ENCODE results near the gene ARFGAP1.

The ARFGAP1 gene

DNA sequence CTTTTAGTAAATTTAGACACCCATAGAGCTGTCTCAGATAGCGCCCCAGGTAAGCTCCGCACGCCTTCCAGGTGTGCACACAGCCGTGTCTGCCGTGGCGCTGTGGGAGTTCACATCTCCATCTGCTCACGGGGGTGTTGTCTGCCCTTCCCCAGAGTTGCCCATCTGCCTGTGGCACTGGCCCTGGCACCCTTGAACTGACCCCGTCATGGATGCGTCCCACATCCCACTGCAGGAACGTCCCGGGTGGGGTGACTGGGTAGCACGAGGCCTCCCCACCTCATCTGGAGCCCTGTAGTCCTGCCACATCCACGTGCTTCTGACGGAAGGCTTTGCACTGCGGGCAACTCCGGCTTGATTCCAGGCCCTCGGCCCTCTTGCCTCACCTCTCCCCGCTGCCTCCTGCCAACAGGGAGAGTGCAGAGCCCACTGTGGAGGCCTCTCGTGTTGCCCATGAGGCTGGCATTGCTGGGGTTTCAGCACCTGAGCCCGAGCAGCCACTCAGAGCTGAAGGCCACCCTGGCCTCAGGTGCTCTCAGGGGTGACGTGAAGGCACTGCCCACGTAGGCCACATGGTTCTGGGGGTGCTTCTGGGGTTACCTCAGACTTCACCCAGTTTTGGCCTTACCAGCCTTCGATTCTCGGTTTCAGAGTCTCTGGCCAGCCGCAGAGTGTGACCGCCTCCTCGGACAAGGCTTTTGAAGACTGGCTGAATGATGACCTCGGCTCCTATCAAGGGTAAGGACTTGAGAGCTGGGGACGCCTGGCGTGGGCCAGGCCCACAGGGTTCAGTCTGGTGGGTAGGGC, 5.1 kb downstream of the ARFGAP1 start:
- no peak for DNase-seq

DNA sequence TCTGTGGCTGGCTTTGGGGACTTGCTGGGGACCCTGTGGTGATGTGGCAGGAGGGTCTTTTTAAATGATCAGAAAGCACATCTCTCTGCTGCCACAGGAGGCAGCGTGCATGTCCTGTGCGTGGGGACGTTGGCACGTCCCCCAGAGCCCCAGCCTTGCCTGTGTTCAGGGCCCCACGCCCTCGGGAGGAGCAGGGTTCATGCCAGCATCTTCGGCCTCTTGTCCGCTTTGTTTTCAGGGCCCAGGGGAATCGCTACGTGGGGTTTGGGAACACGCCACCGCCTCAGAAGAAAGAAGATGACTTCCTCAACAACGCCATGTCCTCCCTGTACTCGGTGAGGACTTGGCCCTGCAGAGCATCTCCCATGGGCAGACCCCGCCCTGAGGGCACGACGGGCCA, 6.0 kb downstream of the ARFGAP1 start:
- DNase-seq, result no peak

DNA sequence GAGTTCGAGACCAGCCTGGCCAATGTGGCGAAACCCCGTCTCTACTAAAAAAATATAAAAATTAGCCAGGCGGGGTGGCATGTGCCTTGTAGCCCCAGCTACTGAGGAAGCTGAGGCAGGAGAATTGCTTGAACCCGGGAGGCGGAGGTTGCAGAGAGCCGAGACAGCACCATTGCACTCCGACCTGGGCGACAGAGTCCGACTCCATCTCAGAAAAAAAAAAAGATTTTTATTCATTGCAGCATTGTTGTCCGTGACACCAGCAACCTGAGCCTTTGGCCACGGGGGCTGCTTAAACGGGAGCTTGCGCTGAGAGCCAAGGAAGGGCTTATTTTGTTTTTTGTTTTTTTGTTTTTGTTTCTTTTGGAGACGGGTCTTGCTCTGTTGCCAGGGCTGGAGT, 7.3 kb downstream of the ARFGAP1 start:
- DNase-seq, result no peak

DNA sequence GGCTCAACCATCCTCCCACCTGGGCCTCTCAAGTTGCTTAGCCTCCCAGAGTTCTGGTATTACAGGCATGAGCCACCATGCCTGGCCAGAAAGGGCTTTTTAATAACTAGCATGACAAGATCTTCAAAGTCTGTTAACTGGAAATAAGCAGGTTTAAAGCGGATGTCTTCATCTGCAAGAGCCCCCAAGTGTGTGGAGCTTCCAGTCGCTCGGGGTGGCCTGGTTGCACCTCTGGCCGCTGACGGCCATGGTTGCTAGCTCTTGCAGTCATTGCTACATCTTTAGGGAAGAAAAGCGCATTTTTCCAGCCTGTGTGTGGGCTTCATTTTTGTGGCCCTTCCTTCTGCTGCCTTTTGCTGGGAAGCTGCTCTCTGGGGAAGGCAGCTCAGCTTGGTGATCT, 7.8 kb downstream of the ARFGAP1 start:
- DNase-seq, result no peak

DNA sequence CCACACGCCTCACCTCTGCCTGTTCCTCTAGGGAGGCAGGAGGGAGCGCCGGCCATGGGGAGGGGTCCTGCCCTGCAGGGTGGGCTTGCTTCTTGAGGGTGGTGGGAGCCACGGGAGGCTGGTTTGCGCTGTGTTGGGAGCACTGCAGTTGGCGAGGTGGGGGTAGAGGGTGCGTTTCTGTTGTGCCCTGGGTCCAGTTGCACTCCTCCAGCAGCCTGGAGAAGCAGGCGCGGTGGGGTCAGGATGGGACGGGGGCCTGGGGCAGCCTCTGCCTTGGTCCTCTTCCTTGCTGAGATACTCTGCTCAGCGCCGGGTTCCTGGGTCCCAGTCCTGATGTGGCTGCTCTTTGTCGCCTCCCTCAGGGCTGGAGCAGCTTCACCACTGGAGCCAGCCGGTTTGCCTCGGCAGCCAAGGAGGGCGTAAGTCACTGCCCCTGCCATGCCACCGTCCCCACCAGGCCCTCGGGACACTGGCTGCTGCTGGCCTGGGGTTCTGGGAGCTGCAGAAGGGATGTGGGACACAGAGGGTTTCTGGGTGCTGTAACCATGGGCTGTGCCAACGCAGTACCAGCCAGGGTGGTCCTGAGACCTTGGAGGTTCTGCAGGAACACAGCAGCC, 8.4 kb downstream of the ARFGAP1 start:
- no peak for DNase-seq

DNA sequence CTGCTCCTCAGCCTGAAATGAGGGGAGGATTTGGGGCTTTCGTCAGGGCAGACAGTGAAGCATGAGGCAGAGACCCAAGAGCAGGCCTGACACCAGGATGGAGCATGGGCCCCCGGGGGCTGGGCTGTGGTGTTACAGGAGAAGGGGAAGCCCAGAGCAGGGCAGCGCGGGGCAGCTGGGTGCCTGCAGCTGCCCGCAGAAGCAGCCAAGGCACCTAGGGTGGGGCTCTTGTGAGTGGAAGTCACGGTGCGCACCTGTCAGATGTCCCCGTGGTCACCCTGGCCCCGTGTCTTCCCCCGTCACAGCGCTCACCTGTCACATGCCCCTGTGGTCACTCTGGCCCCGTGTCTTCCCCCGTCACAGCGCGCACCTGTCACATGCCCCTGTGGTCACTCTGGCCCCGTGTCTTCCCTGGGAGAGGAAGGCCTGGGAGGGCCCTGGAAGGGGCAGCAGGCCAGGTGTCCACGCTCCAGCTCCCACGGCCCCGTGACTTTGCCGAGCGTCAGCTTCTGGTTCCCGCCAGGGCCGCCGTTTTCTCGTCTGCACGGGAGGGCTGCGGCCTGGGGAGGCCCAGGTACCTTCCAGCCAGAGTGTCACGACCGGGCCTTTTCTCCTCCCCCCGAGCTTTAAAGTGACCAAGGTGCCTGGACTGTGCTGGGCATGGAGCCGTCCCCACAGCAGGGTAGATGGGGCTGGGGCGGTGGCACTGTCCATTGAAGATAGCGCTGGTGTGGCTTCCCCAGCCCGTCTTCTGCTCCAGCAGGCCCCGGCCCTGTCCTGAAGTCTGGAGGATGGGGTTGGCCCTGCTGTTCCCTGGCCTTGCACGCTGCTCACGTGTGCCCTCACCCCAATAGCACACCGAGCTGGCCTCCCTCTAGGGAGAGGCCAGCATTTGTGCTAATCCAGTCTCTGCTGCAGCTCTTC, 9.4 kb downstream of the ARFGAP1 start:
- no peak for DNase-seq

DNA sequence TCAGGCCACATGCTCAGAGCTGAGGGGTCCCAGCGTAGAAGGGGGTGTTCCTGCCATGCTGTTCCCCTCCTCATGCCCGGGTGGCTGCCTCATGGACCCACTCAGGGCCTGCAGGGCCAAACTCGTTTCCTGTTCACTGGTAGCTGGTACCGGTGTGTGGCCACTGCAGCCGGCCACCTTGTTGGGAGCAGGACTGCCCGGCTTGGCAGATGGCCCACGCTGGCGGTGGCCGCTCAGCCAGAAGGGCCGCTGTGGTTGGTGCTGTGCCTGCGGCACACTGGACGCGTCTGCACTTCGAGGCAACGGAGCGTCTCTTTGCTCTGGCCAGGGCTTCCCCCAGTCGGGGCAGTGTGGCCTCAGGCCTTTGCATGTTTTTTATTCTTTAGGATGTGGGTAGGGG, 10.3 kb downstream of the ARFGAP1 start:
- no peak for DNase-seq

DNA sequence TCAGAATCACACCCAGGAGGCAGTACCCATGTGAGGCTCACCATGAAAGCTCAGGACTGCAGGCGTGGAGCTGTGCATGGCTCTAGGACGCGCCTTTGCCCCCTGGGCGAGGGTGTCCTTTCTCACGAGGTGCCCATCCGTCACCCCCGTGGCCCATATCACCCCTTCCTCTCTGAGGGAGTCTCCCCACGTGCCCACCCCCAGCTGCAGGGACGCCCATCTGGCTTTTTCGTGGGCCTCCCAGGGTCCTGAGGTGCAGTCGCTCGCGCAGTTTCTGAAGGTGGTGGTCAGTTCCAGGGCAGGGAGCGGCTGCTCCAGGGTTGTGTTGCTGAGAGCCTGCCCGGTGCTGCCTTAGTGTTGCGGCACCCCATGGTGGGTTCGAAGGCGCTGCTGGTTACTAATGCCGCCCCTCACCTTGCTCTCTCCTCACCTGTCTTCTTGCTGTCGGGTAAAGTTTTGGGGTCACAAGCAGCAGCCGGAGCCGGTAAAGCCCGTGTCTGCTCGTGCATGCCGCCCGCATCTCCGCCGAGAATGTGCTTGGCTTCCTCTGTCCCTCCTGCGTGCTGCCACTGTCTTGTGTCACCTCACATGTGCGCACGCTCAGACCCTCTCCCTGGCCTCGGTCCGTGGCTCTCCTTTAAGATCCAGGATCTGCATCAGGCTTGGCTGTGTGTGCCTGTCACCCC, 10.9 kb downstream of the ARFGAP1 start:
- DNase-seq, result no peak

DNA sequence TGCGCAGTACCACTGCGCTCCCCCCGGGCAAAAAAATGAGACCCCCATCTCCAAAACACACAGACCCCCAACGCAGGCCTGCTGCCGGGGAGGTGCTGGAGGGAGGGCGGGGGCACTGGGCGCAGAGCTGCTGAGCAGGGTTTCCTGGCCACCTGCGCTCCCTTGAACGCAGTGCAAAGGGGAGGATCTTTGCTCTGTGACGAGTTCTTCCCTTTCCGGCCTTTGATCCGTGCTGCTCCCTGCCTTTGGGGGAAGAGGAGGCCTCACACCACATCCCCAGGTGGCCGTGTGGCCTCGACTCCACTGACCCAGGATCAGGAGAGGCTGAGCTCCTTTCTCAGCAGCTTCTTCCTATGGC, 11.4 kb downstream of the ARFGAP1 start:
- no peak for DNase-seq

DNA sequence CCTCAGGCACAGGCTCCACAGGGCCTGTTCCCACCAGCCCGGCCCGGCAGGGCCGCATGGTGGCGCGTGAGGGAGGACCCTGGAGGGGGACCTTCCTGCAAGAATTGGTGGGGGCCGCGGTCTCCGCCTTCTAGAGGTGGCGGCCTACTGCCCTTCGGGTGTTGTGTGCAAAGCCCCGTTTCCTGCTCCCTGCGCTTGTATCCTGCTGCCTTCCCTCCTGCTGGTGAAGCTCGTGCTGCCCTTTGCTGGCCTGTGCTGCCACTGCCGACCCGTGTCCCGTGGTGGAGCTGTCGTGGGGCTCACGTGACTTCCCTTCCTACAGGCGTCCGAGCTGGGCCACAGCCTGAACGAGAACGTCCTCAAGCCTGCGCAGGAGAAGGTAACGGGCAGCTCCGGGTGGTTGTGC, 11.9 kb downstream of the ARFGAP1 start:
- no peak for DNase-seq

DNA sequence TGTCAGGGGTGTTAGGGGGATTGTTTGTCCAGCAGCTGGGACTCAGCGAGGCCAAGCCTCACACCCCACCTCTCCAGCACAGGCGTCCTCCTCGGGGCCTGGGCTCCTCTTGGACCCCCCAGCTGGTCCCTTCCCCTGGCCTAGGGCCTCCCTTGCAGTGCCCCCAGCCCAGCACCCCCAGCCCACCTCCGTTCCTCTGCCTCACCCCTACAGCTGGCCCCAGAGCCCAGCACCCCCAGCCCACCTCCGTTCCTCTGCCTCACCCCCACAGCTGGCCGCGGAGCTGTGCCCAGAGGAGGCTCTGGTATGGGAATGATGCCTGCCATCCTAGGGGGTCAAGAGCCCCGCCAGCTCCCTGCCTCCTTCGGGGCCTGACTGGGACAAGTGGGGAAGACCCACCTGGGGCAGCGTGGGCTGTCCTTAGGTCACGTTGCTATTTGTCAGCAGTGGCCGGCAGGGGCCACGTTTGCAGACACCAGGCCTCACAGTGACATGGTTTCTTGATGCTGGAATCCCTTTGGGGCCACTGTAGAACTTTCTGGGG, 12.4 kb downstream of the ARFGAP1 start:
- no peak for DNase-seq

DNA sequence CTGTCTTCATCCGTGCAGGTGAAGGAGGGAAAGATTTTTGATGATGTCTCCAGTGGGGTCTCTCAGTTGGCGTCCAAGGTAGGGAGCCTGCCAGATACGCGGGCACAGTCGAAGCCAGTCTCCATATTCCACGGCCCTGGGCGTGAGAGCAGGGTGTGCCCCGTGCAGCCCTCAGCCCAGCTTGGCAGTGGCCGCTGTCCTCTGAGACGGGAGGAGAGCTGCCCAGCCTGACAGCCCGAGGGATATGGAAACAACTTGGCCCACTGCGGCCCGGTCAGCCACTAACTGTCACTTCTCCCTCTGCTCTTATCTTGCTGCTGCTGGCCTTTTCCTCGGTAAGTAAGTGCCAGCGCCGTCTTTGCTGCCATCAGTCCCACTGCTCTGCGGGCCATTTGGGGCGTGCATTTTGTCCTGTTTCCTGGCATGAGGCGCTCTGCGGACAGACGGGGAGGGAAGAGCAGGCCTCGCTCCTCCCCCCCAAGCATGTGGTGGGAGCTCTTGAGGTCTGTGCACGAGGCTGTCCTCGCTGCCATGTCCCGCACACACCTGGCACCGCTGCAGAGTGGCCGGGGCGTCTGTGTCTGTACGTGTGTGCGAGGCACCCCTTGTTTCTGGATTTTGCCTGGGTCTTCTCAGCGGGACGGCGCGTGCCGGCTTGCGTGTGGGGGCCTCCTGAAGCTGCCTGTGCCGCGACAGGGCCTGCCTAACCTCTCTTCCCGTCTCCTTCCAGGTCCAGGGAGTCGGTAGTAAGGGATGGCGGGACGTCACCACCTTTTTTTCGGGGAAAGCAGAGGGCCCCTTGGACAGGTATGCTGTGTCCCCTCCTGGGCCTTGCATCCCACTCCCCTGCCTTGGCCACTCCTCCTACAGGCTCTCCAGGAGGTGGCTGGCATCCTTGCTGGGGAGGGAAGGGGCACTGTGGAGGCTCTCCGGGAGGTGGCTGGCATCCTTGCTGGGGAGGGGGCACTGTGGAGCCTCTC, 13.3 kb downstream of the ARFGAP1 start:
- DNase-seq, result no peak

DNA sequence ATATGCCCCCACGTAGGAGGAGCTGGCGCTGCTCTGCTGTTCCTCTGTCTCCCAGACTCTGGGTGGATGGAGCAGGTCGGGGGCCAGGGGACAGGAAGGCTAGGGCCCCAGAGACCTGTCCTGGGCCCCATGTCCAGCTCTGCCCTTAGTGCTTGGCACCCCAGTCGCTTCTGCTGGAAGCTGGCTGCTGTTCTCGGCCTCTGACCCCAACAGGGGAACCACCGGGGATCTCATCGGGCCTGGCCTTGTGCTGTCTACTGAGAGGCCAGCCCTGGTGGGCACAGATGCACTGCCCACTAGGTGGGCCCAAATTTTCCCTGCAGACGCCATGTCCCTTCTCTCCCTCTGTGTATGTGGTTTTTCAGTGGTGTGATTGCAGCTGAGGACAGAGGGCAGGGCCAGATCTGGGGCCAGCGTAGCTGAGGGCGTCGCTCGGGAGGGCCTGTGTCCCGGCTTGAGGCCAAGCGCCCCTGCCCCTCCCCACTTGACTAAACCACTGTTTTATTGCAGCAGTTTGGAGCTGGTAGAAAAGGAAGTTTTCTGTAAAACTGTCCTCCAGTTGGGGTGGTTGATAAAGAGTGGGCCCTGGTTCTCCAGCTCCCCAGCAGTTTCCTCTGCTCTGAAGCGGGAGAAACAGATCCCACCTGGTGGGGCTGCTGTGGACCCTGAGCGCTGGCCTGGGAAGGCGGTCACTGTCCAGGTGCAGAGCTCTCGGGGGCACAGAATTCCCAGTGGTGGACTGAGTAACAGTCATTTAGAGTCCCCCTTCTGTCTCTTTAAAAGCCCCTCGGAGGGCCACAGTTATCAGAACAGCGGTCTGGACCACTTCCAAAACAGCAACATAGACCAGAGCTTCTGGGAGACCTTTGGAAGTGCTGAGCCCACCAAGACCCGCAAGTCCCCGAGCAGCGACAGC, 14.4 kb downstream of the ARFGAP1 start:
- DNase-seq, result no peak

DNA sequence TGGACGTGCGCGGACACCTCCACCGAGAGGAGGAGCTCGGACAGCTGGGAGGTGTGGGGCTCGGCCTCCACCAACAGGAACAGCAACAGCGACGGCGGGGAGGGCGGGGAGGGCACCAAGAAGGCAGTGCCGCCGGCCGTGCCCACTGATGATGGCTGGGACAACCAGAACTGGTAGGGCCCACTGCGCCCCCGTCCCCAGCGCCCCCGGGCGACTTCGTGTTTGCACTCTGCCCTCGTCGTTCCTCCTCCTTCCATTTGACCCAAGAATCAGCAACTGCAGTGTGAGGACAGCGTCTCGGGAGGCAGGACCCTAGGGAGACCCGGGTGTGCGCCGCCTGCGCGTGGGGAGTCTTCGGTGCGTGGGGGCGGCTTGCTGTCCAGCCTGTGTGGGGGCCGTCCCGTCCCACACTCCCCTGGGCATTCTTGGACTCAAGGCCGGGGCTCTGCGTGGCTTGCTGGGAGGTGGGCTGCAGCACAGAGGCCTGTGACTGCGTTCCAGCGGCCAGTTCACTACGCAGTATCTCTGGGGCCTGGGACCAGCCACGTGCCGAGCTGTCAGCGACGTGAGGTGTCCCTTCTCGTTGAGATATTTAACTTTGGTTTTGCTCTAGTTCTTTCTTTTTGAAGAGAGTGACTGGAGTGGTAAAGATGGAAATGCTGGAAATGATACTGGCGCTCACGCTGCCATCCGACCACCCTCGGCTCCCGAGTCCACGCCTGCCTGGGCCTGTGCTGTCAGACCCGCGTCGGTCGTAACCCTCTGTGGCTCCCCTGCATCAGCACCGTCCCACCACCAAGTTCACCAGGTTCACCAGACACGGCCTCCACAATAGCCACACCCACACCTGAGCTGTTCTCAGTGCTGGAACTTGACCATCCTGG, 15.3 kb downstream of the ARFGAP1 start:
- no peak for DNase-seq

DNA sequence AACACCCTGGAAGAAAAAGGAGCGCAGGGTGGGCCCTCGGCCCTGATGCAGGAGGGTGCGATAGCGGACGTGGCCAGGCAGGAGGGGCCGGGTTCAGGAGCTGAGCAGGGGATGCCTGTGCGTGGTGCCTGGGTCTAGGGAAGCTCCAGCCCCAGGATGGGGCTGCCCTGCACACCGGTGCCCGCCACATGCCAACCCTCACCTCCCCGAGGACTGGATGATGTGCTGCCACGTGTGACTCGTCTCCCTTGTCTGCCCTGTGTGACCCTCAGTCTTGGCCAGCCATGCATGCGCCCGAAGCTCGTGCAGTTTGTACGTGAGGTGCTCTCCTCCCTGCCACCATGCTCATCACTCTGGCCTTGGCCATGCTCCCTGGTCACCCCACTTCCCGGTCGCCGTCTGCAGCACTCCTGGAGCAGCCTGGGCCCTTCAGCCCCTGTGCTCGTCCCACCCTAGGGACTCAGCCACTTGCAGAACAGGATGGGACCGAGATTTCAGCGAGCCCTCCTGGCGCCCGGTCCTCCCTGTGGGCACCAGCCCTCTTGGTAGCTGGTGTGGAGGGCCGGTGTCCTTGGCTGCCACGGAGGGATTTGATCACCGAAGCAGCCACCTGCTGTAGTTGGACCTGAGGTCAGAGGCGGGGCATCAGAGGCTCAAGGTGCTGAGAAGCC, 16.1 kb downstream of the ARFGAP1 start:
- DNase-seq, result no peak

DNA sequence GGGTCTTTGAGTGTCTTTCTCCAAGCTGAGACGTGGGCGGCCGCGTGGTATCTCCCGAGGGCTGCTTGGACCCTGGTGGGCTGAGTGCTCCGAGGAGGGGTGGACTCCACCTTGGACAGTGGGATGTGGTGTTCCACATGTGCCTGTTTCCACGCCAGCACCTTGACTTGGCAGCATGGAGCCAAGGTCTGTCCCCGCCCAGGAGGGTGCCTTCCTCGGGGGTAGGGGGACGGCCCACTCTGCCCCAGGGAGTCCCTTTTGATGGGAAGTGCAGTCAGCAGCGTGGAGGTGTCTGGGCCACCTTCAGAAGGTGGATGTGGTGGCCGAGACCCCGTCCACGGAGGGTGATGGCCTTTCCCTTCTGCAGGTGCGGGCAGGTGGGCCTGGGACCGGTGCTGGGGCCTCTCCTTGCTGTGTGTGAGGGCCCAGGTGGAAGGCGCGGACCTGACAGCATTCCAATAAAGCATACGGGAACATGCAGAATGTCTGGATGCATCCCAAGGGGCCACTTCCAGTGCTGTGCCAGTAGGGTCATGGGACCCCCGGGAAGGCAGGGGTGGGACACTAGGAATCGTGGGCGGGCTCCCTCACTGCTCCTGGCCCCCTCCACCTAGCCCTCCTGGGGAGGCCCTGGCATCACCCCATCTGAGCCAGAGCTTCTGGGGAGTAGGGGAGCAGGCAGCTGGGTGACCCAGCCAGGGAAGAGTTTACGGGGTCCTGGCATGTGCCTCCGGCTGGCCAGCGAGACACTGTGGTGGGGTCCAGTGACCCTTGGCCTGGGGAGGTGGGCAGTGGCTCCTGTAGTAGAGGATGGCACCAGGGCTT, 16.9 kb downstream of the ARFGAP1 start:
- no peak for DNase-seq
